IPS-11a (cell line): ENCODE data around the gene PLXNB3.
"Not testable (repeated sequence)": the region's sequence is repeated elsewhere in the genome, so short reads cannot be mapped to it uniquely, and the experiment has no call there.

Experiments
- H3K4me3 ChIP-seq: one replicate; pipeline ENCODE4 v1.5.1; 2013; ENCODE audit warnings: low read depth, low read length, control low read depth

PLXNB3 gene

GRCh38 chrX:153763989-153764755 lies at the start of gene PLXNB3:
PLXNB3 (plus strand) TSS chrX:153764249; CDS start chrX:153765536, 1,287 bp downstream.
- H3K4me3 ChIP-seq, result no peak within 1 kb of the TSS

GRCh38 chrX:153714256-153714655 lies 49.8 kb upstream of the PLXNB3 start:
- H3K4me3 ChIP-seq, result no peak overlapping the region

- no peak overlapping the region for H3K4me3 ChIP-seq
Measured at GRCh38 chrX:153717445-153717844, 46.6 kb upstream of the PLXNB3 start.

GRCh38 chrX:153719238-153719637 lies 44.8 kb upstream of the PLXNB3 start:
- no peak overlapping the region for H3K4me3 ChIP-seq

GRCh38 chrX:153719701-153720100 lies 44.3 kb upstream of the PLXNB3 start:
- H3K4me3 ChIP-seq, result no peak overlapping the region

GRCh38 chrX:153722704-153723350 lies 41.2 kb upstream of the PLXNB3 start:
- peak overlapping the region; percentile 65 for H3K4me3 ChIP-seq

GRCh38 chrX:153723351-153724251 lies 40.4 kb upstream of the PLXNB3 start:
- peak overlapping the region; percentile 65 for H3K4me3 ChIP-seq

- peak within 1 kb of the TSS; percentile 65 for H3K4me3 ChIP-seq
Measured at GRCh38 chrX:153724252-153725038, 39.6 kb upstream of the PLXNB3 start, which contains the start of the genes ABCD1 and BCAP31. ABCD1 (plus strand) TSS chrX:153724856; CDS start chrX:153725267, 411 bp downstream. BCAP31 (minus strand) TSS chrX:153724387; CDS start chrX:153723244, 1,143 bp downstream.

- no peak overlapping the region for H3K4me3 ChIP-seq
Measured at GRCh38 chrX:153725039-153725831, 38.8 kb upstream of the PLXNB3 start.

- no peak overlapping the region for H3K4me3 ChIP-seq
Measured at GRCh38 chrX:153725832-153726285, 38.2 kb upstream of the PLXNB3 start.

GRCh38 chrX:153726286-153727122 lies 37.5 kb upstream of the PLXNB3 start:
- no peak overlapping the region for H3K4me3 ChIP-seq

GRCh38 chrX:153727123-153727931 lies 36.7 kb upstream of the PLXNB3 start:
- H3K4me3 ChIP-seq, result no peak overlapping the region

- no peak overlapping the region for H3K4me3 ChIP-seq
Measured at GRCh38 chrX:153728095-153728494, 36.0 kb upstream of the PLXNB3 start.

GRCh38 chrX:153728951-153729631 lies 35.0 kb upstream of the PLXNB3 start:
- no peak overlapping the region for H3K4me3 ChIP-seq

GRCh38 chrX:153730115-153730514 lies 33.9 kb upstream of the PLXNB3 start:
- not testable (repeated sequence) for H3K4me3 ChIP-seq

GRCh38 chrX:153731117-153731844 lies 32.8 kb upstream of the PLXNB3 start:
- H3K4me3 ChIP-seq, result no peak overlapping the region

- no peak overlapping the region for H3K4me3 ChIP-seq
Measured at GRCh38 chrX:153731845-153732215, 32.2 kb upstream of the PLXNB3 start.
